ENCODE results near the gene CYP2S1. TPM values are rescaled to one million over a fixed set of nuclear protein-coding genes. Genes with fewer than 3 reads are reported as not detected.
"Not testable (repeated sequence)": the region's sequence is repeated elsewhere in the genome, so short reads cannot be mapped to it uniquely, and the experiment has no call there.

Gene CYP2S1
- under 1 TPM; 0.22 to 0.64 (median 0.42) TPM for polyA plus RNA-seq (ENCODE audit: insufficient read length in 4 of 4)

GRCh38 chr19:41192574-41193429 lies at the start of gene CYP2S1:
CYP2S1 (plus strand) TSS chr19:41193219; CDS start chr19:41193265, 46 bp downstream.
- DNase-seq (ENCODE audit: low read depth in 4 of 4, low spot score in 3 of 4) = no peak

- DNase-seq (ENCODE audit: low read depth in 4 of 4, low spot score in 3 of 4) = peak in 2 of 4 donors; percentile 8 to 21
Observed at GRCh38 chr19:41144403-41144802, 48.6 kb upstream of the CYP2S1 start.

GRCh38 chr19:41149831-41150230 lies 43.2 kb upstream of the CYP2S1 start:
- no peak for DNase-seq (ENCODE audit: low read depth in 4 of 4, low spot score in 3 of 4)

GRCh38 chr19:41150986-41151385 lies 42.0 kb upstream of the CYP2S1 start:
- not testable (repeated sequence) for DNase-seq (ENCODE audit: low read depth in 4 of 4, low spot score in 3 of 4)

GRCh38 chr19:41154060-41154459 lies 39.0 kb upstream of the CYP2S1 start:
- no peak for DNase-seq (ENCODE audit: low read depth in 4 of 4, low spot score in 3 of 4)

GRCh38 chr19:41156207-41156606 lies 36.8 kb upstream of the CYP2S1 start:
- no peak for DNase-seq (ENCODE audit: low read depth in 4 of 4, low spot score in 3 of 4)

- DNase-seq (ENCODE audit: low read depth in 4 of 4, low spot score in 3 of 4) = no peak
Observed at GRCh38 chr19:41159881-41160280, 33.1 kb upstream of the CYP2S1 start.

- DNase-seq (ENCODE audit: low read depth in 4 of 4, low spot score in 3 of 4) = no peak
Observed at GRCh38 chr19:41161903-41162302, 31.1 kb upstream of the CYP2S1 start.

GRCh38 chr19:41166944-41167804 lies 25.8 kb upstream of the CYP2S1 start:
- no peak for DNase-seq (ENCODE audit: low read depth in 4 of 4, low spot score in 3 of 4)

GRCh38 chr19:41172297-41173164 lies 20.5 kb upstream of the CYP2S1 start:
- DNase-seq (ENCODE audit: low read depth in 4 of 4, low spot score in 3 of 4) = no peak

- DNase-seq (ENCODE audit: low read depth in 4 of 4, low spot score in 3 of 4) = no peak
Observed at GRCh38 chr19:41174297-41174928, 18.6 kb upstream of the CYP2S1 start.

- no peak for DNase-seq (ENCODE audit: low read depth in 4 of 4, low spot score in 3 of 4)
Observed at GRCh38 chr19:41175801-41176777, 16.9 kb upstream of the CYP2S1 start.

- not testable (repeated sequence) for DNase-seq (ENCODE audit: low read depth in 4 of 4, low spot score in 3 of 4)
Observed at GRCh38 chr19:41180173-41180572, 12.8 kb upstream of the CYP2S1 start.

GRCh38 chr19:41186971-41187883 lies 5.8 kb upstream of the CYP2S1 start:
- DNase-seq (ENCODE audit: low read depth in 4 of 4, low spot score in 3 of 4) = no peak

- DNase-seq (ENCODE audit: low read depth in 4 of 4, low spot score in 3 of 4) = no peak
Observed at GRCh38 chr19:41187884-41188279, 5.1 kb upstream of the CYP2S1 start.

GRCh38 chr19:41189425-41190065 lies 3.5 kb upstream of the CYP2S1 start:
- no peak for DNase-seq (ENCODE audit: low read depth in 4 of 4, low spot score in 3 of 4)

- no peak for DNase-seq (ENCODE audit: low read depth in 4 of 4, low spot score in 3 of 4)
Observed at GRCh38 chr19:41193430-41194156, 574 bp downstream of the CYP2S1 start.

Data from right renal pelvis (tissue), 4 donors.